Left renal cortex interstitium (tissue), 4 donors: ENCODE data around the gene SH2D4B. TPM values are rescaled to one million over a fixed set of nuclear protein-coding genes. Genes with fewer than 3 reads are reported as not detected.

Experiments used
- DNase-seq, 4 donors: peaks; one replicate each; pipeline ENCODE4 v3.0.0-alpha.2; 2013; ENCODE audit warnings: low read depth in 4 of 4, low spot score in 2 of 4, missing footprints in 1 of 4
- polyA plus RNA-seq, 4 donors: library from polyadenylated mRNA; unstranded; fragments of 120-200 nt; gene quantifications; one replicate each; pipeline ENCODE4 v1.2.1, GENCODE V29; 2013; ENCODE audit not compliant: insufficient read length in 4 of 4

SH2D4B gene
- polyA plus RNA-seq, 4 donors: 0.08 to 0.14 (median 0.11) TPM

GRCh38 chr10:80503584-80504157, 34.0 kb upstream of the SH2D4B start:
- DNase-seq: no peak

DNA sequence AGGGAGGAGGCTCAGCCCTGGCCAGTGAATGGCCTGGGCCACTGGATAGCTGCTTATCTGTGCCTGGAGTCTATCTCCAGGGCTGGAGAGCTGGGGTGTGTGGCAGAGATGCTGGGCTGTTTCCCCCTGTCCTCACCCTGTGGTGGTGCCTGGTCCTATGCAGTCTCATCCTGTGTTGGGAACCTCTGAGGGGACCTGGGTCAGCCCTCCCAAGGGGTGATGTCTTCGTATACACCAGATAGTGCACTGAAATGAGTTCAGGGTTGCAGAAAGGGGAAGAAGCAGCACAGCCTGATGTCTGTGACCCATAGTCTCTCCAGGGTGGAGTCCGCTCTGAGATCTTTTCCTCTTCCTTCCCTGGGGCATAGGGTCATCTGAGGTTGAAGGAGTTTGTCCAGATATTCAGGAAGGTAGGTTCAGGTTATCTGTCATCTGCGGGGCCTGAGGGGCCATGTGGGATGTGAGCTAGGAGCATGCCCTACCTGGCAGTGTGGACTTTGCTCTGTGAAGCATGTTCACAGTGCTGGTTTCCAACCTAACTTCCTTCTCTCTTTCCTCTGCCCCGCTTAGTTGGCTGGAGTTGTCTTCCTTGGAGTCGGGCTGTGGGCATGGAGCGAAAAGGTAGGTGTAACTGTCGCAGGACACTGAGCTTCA, 33.4 kb upstream of the SH2D4B start:
- no peak for DNase-seq

- no peak for DNase-seq
These were observed 32.7 kb upstream of the SH2D4B start for GRCh38 chr10:80504897-80505465.

DNA sequence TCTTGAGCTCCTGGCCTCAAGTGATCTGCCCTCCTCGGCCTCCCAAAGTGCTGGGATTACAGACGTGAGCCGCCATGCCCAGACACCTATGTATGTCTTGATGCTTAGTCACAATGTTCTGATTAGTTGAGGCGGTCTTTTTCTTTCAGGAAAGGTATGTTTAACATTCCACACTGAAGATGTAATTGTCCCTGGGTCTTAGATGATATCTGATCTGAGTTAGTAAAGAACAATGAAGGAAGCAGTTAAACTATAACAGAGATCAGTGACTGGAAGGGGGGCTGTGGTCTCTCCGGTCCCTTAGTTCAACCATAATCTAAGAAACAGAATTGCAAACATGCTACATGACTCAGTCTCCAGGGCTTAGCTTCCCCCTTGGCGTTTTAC, 31.5 kb upstream of the SH2D4B start:
- no peak for DNase-seq

DNA sequence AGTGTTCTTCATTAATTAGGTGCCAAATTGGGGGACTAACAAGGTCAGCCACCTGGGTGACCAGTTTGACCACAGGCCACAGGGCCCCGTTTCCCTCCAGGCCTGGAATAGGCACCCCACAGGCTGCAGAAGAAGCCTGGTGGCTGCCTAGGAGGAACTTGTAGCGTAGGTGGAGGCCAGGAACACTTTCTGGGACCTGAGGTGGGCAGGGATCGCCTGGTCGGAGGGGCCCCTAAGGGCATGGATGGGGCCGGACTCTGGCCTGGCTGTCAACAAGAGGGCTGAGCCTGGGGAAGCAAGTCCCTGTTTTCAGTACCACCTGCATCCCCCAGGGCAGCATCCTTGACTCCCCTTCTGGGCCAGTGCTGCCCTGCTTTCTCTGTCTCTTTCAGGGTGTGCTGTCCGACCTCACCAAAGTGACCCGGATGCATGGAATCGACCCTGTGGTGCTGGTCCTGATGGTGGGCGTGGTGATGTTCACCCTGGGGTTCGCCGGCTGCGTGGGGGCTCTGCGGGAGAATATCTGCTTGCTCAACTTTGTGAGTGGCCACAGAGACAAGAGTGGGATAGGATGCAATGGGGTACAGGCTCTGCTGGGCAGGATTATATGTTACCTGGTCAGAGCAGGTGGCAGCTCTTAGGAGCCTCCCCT, 30.7 kb upstream of the SH2D4B start:
- DNase-seq: no peak

DNA sequence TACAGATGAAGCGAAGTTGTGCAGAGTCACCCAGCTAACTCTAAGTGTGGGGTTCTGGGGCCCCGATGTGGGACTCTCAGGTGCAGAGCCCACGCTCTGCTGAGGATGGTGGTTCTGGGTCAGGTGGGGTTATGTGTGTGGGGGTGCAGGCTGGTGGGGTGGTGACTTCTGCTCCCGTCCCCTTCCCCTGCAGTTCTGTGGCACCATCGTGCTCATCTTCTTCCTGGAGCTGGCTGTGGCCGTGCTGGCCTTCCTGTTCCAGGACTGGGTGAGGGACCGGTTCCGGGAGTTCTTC, 28.6 kb upstream of the SH2D4B start:
- no peak for DNase-seq

- DNase-seq: no peak
These were observed 28.1 kb upstream of the SH2D4B start for GRCh38 chr10:80509403-80510161.

- DNase-seq: no peak
These were observed 25.6 kb upstream of the SH2D4B start for GRCh38 chr10:80512031-80512526.

DNA sequence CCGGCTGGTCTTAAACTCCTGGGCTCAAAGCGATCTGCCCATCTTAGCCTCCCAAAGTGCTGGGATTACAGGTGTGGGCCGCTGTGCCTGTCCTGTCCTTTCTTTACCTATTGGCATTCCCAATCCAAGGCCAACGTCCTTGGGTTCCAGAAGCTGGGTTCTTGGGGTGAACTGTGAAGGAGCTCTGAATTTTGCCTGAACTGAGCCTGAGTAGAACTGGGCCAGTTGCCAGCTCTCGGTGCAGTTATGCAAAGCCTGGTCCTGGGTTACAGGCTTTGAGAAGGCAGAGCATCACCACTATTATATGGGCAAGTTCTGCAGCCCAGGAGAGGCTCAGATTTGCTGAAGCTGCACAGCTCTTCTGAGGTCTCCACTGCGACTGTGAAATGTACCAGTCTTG, 24.6 kb upstream of the SH2D4B start:
- no peak for DNase-seq

DNA sequence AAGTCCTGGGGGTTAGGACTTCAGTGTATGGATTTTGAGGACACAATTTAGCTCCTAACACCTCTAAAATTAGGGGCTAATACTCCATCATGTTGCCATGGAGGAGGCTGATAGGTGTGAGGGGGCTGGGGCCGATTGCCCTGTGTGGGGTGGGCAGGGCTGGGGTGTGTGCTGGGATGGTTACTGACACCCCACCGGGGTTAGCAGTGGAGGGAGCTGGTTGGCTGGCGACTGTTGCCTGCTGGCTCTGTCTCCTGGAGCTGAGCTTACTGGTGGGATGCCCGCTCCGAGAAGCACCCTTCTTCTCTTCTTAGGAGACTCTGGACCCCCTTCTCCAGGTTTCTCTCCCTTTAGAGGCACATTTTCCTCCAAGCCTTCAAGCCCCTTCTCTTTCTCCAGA, 22.2 kb upstream of the SH2D4B start:
- DNase-seq: no peak

DNA sequence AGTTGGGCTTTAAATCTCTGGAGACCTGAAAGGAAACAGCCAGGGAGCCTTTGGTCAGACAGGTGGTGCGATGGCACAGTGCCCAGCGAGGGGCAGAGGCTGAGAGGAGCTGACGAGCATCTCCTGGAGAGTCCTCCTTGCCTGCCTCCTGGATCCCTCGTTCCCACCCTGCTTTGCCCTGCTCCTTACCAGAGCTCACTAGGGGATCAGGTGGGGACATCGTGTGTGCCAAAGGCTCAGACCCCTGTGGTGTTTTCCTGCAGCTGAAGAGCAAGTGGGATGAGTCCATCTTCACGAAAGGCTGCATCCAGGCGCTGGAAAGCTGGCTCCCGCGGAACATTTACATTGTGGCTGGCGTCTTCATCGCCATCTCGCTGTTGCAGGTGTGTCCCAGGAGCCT, 21.8 kb upstream of the SH2D4B start:
- no peak for DNase-seq

DNA sequence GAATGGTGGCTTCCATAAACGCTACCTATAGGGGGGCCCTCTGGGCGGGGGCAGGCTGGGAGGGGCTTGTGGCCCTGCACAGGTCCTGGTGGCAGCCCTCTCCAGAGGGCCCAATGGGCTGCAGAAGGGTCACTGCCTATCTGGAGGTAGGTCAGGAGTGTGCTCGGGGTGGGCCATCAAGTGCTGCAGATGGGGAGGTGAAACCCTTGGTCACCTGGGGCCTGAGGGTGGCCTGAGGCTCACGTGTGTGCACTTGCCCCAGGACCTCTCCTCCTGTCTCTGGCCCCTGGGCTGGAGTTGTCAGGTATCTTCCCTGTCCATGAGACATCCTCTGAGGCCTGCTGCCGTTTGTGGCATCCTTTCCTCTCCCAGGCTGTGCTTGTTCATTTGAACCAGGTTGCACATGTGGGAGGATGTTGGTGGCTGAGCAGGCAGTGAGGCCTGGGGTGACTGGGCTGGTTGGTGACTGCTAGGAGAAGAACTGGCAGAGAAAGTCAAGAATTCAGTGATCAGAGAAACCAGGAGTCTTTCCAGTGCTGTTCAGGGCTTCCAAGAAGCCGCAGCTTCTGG, 21.1 kb upstream of the SH2D4B start:
- DNase-seq: no peak

DNA sequence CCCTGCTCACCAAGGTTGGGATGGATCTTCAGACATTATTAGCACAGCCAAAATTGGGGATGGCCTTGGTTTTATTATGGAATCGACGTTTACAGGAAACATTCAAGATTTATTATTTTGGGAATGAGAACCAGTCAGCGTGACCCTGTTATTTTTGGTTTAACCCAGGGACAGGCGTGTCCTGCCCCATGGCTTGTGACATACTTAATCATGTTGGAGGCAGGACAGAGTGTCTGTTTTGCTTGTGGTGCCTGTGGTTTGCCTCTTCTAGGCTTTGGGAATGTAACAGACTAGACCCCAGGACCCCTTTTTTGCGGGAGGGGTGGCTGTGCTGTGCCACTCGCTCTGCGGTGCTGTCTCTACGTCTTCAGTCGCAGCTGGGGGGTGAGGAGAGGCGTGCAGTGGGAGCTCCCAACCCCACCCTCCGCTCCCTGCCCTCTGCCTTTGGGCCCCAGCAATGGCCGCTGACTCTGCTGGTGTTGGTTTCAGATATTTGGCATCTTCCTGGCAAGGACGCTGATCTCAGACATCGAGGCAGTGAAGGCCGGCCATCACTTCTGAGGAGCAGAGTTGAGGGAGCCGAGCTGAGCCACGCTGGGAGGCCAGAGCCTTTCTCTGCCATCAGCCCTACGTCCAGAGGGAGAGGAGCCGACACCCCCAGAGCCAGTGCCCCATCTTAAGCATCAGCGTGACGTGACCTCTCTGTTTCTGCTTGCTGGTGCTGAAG, 20.1 kb upstream of the SH2D4B start:
- DNase-seq: no peak

- DNase-seq: no peak
These were observed 19.4 kb upstream of the SH2D4B start for GRCh38 chr10:80518143-80518806.

DNA sequence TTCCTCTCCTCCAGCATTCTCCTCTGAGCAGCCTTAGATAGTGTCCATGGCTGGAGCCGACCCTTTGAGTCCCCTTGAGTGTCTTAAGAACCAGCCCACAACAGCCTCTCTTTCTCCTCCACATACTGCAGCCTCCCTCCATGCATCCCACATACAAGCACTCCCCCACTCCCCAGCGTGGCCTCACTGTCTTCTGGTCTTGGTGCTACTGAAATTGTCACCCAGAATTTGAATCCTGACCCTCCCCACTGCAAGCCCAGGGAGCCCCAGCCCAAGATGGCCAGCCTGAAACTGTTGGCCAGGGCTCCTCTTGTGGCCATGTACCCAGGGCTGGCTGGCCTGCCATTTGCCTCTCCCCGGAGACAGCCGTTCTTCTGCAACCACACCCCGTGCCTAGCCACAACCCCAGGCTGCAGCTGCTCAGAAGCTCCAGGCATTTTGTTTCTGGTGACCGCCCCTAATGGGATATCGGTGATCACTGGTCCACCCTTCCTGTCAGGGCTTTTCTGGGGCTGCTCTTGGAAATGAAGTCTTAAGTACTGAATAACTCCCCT, 18.8 kb upstream of the SH2D4B start:
- no peak for DNase-seq

DNA sequence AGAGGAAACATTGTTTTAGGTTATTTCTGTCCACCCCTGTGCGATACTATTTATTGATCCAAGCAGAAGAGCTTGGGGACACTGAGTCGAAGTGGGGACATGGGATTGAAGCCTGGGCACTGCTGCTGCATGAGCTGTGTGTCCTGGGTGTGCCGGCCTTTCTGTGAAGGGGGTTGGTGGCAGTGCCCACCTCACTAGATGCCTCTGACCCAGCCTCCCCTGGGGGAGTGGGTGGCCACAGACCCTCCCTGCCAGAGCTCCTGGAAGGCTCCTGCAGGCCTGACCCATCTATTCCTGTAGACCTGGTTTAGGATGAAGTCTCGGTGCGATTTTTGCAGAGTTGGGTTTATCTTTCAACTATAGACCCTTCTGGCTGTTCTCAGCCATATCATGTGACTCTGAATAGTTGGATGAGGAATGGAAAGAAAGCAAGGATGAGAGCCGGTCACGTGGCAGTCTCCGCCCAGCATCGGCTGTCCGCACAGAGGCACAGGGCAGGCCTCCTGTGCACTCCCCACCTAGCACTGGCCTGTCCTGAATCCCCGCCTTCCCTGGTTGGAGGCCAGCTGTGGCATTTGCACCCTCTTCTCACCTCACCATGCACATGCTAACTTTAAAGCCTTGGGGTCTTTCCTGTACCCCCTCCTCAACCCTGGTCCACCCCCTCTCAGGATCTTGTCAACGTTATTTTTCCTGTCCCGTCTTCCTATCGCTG, 17.6 kb upstream of the SH2D4B start:
- DNase-seq: no peak

DNA sequence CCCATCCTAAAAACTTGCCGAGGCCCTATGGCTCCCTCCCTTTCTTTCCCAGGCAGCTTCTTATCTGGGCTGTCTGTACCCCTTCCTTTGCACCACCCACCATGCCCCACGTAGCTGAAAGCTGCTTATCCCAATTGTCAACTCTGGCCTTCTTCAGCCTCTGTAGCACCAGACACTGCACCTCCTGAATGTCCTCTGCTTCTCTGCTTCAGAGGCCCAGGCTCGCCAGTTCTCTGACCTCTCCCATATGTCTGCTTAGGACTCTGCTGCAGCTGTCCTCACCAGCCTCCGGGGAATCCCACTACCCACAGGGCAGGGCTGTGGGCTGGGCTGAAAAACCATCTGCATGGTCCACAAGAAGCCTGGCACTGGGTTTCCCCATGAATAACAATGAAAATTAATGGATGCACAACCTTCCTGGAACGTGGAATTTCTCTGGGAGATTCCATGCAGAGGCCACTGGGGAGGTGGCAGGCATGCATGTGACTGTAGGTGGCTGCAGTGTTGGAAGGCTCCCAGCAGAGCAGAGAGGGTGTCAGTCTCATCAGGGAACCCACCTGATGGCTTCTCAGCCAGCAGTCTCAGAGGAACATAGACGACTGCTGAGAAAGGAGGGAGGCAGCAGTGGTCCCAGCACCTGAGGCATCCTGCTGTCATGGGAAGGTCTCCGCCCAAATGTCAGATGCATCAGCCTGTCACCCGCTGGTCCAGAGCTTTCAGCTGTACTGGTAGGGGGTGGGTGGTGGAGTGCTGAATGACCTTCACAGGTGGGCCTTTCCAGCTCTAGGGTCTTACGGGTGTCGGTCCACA, 16.8 kb upstream of the SH2D4B start:
- DNase-seq: no peak

GRCh38 chr10:80522756-80523363, 14.8 kb upstream of the SH2D4B start:
- no peak for DNase-seq
